Fibroblast of pulmonary artery (primary cell): ENCODE measurements around the gene KRT17.

Experiments used
- DNase-seq: peaks from one replicate; pipeline ENCODE4 v3.0.0-alpha.2; 2010; ENCODE audit warnings: low read depth
- H3K4me3 ChIP-seq: replicated peaks from 2 replicates; pipeline ENCODE4 v1.5.1; 2011; ENCODE audit warnings: low read depth, mild to moderate bottlenecking, control low read depth, low read length, moderate library complexity
- CTCF ChIP-seq: IDR thresholded peaks from 2 replicates; pipeline ENCODE4 v1.5.1; 2011; ENCODE audit warnings: mild to moderate bottlenecking, control low read depth, low read length, inconsistent platforms; ENCODE audit errors: missing control alignments

KRT17 gene

GRCh38 chr17:41657936-41658335 lies 33.6 kb upstream of the KRT17 start:
- no peak for DNase-seq
- no peak overlapping the region for H3K4me3 ChIP-seq
- TF ChIP-seq CTCF = no peak

GRCh38 chr17:41657176-41657754 lies 32.9 kb upstream of the KRT17 start:
- no peak for DNase-seq
- H3K4me3 ChIP-seq = no peak overlapping the region
- no peak for TF ChIP-seq CTCF

GRCh38 chr17:41656249-41657023 lies 32.1 kb upstream of the KRT17 start:
- TF ChIP-seq CTCF = no peak
- DNase-seq = no peak
- H3K4me3 ChIP-seq = no peak overlapping the region

- no peak overlapping the region for H3K4me3 ChIP-seq
- no peak for DNase-seq
- no peak for TF ChIP-seq CTCF
Observed at GRCh38 chr17:41655611-41656111, 31.3 kb upstream of the KRT17 start.

- TF ChIP-seq CTCF = no peak
- no peak overlapping the region for H3K4me3 ChIP-seq
- DNase-seq = no peak
Observed at GRCh38 chr17:41654678-41655607, 30.6 kb upstream of the KRT17 start.

GRCh38 chr17:41653892-41654677 lies 29.7 kb upstream of the KRT17 start:
- no peak for TF ChIP-seq CTCF

More at GRCh38 chr17:41653892-41654677, 29.7 kb upstream of the KRT17 start:
- no peak for DNase-seq
- no peak overlapping the region for H3K4me3 ChIP-seq
